Right lung (tissue), 5 donors: ENCODE results near the gene PRAMEF1. TPM values are rescaled to one million over a fixed set of nuclear protein-coding genes. Genes with fewer than 3 reads are reported as not detected.
"Not testable (repeated sequence)": the region's sequence is repeated elsewhere in the genome, so short reads cannot be mapped to it uniquely, and the experiment has no call there.

Source experiments
- DNase-seq, 2 donors: peaks; one replicate each; pipeline ENCODE4 v3.0.0-alpha.2; 2013
- polyA plus RNA-seq, 5 donors: library from polyadenylated mRNA; unstranded; fragments of 120-200 nt; gene quantifications; one replicate each; pipeline versions ENCODE4 v1.2.1 to v1.2.3, GENCODE V29; 2013; ENCODE audit warnings: inconsistent platforms in 1 of 5, low replicate concordance in 1 of 5; ENCODE audit not compliant: insufficient read length in 5 of 5, insufficient read depth in 1 of 5

PRAMEF1 gene
- polyA plus RNA-seq, 5 donors = not detected

- no peak for DNase-seq
Observed at GRCh38 chr1:12774801-12775345, 16.3 kb upstream of the PRAMEF1 start.

GRCh38 chr1:12775443-12775842 lies 15.8 kb upstream of the PRAMEF1 start:
- DNase-seq = no peak

DNA sequence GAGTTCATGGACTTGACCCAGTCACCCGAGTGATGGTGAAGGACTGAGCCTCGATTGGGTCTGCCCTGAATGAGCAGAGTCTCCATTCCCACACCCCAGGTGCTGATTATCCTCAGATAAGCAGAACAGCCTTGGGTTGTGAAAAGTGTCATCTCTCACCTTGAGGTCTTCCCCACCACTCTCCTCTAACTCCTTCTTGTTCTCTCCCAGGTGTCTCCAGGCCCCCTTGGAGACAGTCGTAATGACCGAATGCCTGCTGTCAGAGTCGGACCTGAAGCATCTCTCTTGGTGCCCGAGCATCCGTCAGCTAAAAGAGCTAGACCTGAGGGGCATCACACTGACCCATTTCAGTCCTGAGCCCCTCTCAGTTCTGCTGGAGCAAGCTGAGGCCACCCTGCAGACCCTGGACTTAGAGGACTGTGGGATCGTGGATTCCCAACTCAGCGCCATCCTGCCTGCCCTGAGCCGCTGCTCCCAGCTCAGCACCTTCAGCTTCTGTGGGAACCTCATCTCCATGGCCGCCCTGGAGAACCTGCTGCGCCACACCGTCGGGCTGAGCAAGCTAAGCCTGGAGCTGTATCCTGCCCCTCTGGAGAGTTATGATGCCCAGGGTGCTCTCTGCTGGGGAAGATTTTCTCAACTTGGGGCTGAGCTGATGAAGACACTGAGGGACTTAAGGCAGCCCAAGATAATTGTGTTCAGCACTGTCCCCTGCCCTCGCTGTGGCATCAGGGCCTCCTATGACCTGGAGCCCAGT lies 14.2 kb upstream of the PRAMEF1 start:
- DNase-seq = no peak

GRCh38 chr1:12778061-12778460 lies 13.1 kb upstream of the PRAMEF1 start:
- DNase-seq = no peak

GRCh38 chr1:12778907-12779306 lies 12.3 kb upstream of the PRAMEF1 start:
- DNase-seq = no peak

- not testable (repeated sequence) for DNase-seq
Observed at GRCh38 chr1:12781488-12781887, 9.7 kb upstream of the PRAMEF1 start.

DNA sequence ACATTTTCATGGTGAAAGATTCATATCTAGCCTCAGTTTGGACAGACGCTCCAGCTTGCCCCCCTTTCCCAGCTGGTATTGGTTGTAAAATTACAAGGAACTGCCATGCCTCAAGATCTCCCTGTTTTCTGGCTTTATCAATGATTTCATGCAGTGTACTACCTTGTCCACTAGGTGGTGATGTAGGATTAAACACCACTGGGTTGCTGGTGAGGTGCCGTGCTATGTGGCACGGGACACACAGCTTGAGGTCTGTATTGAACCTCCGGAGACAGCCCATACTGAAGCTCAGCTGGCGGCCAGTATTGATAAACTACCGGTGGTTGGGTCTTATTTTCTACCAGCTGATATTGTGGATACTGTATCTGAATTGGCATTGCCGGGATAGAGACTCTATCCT lies 7.4 kb upstream of the PRAMEF1 start:
- not testable (repeated sequence) for DNase-seq

DNA sequence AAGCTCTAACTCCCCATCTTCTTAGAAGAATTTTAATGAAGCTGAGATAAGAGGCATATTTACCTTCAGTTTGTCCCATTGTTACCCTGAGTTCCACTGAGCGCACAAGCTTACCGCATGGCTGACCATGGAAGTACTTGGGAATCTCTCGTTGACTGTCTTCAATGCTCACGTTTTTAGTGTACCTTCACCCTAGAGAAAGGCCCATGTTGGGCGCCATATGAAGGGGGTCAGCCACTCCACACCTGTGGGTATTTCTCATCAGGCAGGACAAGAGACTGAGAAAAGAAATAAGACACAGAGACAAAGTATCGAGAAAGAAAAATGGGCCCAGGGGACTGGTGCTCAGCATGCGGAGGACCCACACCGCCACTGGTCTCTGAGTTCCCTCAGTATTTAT lies 6.5 kb upstream of the PRAMEF1 start:
- not testable (repeated sequence) for DNase-seq

DNA sequence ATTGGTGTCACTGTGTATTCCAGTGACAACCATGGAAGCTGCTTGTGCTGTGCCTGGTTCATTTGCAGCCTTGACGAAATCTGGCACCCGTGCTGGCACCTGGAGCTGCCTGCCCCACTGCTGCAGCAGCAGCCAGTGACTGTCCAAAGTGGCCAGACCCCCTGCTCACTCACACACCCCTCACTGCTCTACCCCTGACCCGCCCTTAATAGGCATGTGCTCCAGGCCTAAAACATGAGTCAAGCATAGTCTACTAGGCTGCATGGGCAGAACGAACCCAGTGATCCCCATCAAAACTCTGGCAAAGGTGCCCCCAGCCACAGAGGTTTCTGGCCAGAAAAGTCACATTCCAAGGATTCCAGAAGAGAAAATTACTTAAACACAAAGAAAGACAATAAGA lies 7.7 kb downstream of the PRAMEF1 start:
- no peak for DNase-seq

DNA sequence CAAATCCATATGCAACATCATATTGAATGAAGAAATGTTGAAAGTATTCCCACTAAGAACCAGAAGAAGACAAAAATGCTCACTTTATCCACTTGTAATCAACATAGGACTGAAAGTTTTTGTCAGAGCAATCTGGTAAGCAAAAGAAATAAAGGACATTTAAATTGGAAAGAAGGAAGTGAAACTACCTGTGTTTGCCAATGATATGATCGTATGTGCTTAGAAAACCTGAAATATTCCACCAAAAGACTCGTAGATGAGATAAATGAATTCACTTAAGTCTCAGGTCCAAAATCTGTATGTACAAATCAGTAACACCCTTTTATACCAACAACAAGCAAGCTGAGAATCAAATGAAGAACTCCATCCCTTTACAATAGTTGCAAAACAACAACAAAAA lies 8.5 kb downstream of the PRAMEF1 start:
- DNase-seq = no peak

DNA sequence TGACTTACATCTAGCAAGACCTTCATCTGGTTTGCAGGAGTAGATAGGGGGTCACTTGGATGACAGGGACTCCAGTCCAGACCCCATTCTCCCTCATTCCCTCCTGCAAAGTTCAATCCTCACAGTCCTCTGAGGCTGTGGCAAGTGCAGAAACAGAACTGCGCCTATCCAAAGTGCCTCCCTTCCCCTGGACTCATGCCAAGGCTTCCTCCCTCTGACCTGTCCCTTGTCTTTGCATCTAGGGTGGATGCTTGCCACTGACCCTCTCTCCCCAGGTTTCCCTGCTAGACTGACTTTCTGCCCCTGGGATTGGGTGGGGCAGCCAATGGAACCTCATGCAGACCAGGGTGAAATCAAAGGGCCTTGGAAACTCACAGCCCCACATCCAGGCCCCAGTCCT lies 18.7 kb downstream of the PRAMEF1 start:
- DNase-seq = no peak

DNA sequence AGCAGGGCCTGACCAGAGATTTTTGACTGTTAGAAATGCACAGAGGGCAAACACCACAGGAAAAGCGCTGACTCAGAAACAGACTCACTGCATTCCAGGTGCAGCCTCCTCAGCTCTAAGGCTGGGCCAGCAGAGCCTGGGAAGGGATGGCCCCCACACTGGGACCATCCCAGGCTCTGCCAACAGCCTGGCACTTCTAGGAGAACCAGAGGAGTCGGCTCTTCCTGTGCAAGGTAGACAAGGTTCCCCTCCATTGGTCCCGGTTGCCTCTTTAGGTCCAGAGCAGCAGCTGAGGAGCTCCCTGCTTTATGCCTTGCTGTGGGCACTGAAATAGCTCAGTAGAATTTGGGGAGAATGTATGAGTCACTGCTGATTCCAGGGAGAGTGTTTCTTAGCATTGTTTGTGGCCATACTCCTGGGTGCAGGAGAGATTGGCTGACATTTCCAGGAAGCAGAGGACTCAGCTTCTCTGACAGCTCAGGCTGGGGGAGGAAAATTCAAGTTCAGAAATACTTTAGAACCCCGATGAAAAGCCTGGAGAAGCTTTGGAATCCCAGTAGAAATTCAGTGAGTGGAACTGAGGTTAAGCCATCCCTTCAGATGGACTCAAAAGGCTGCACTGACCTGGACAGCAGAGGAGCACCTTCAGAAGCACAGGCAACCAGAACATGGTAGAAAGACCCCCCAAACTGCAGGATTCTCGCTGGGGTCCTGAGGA lies 19.7 kb downstream of the PRAMEF1 start:
- no peak for DNase-seq

- DNase-seq = no peak
Observed at GRCh38 chr1:12811409-12811784, 20.2 kb downstream of the PRAMEF1 start.

- not testable (repeated sequence) for DNase-seq
Observed at GRCh38 chr1:12819061-12819460, 27.9 kb downstream of the PRAMEF1 start.

DNA sequence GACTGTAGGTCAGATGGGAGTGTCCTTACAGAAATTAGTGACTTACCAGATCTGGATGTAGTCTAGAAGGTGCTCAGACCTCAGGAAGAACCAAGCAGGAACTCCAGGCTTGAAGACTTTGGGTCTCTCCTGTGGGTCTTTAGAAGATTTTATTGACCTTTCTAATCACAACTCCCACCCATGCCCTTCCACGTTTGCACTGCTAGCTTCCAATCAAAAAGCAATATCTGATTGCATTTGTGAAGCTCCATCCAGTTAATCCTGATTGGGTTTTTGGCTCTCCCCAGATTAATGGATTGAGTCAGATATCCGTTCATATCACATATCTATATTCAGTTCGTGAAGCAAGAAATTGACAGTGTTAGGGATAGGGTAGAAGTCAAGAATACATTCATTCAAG lies 40.1 kb downstream of the PRAMEF1 start, which contains the start of gene PRAMEF11:
PRAMEF11 (minus strand) TSS at position 101 of the 400 bp plus-strand sequence. CDS start 2,621 bp downstream, outside the sequence.
- not testable (repeated sequence) for DNase-seq

DNA sequence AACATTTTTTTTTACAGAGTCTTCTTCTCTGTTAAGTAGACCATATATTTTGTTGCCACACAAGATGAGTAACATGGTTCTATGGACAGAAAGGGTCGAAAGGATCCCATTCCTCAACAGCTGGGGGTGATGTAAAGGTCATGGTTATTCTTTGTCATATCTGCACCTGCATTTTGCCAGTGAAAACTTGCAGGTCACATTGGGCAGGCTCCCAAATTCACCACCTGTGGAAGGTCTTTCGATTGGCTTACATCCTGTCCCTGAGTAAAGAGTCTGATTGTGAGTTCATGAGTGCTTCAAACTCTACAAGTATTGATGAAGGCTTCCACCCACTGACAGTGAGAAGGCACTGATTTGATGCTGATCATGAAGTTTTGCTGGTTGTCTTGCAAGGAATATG lies 42.1 kb downstream of the PRAMEF1 start:
- DNase-seq = not testable (repeated sequence)

Other genes with a start within 250 kb of the PRAMEF1 start
- 10 to 100 TPM; 31.0 to 49.4 (median 43.0) TPM for gene DHRS3, start 173.2 kb upstream of the PRAMEF1 start, polyA plus RNA-seq
- gene AADACL4, start 147.3 kb upstream of the PRAMEF1 start, polyA plus RNA-seq = under 1 TPM in 2 of 5 donors, not detected in 3; 0.09 to 0.15 TPM
- gene AADACL3, start 75.3 kb upstream of the PRAMEF1 start, polyA plus RNA-seq = not detected
- 1 to 10 TPM in 4 of 5 donors, under 1 TPM in 1; 0.26 to 3.0 (median 1.7) TPM for gene CFAP107, start 45.2 kb upstream of the PRAMEF1 start, polyA plus RNA-seq
- gene PRAMEF12, start 17.7 kb upstream of the PRAMEF1 start, polyA plus RNA-seq = not detected
- gene PRAMEF11, start 40.0 kb downstream of the PRAMEF1 start, polyA plus RNA-seq = not detected
- gene HNRNPCL1, start 57.3 kb downstream of the PRAMEF1 start, polyA plus RNA-seq = under 1 TPM in 3 of 5 donors, not detected in 2; 0.15 to 0.28 (median 0.23) TPM
- gene PRAMEF2, start 65.7 kb downstream of the PRAMEF1 start, polyA plus RNA-seq = not detected
- gene PRAMEF4, start 94.8 kb downstream of the PRAMEF1 start, polyA plus RNA-seq = not detected
- gene PRAMEF10, start 106.9 kb downstream of the PRAMEF1 start, polyA plus RNA-seq = not detected
- gene PRAMEF7, start 125.2 kb downstream of the PRAMEF1 start, polyA plus RNA-seq = not detected
- not detected for gene PRAMEF6, start 156.2 kb downstream of the PRAMEF1 start, polyA plus RNA-seq